ENCODE results near the gene NCOA7.

DNA sequence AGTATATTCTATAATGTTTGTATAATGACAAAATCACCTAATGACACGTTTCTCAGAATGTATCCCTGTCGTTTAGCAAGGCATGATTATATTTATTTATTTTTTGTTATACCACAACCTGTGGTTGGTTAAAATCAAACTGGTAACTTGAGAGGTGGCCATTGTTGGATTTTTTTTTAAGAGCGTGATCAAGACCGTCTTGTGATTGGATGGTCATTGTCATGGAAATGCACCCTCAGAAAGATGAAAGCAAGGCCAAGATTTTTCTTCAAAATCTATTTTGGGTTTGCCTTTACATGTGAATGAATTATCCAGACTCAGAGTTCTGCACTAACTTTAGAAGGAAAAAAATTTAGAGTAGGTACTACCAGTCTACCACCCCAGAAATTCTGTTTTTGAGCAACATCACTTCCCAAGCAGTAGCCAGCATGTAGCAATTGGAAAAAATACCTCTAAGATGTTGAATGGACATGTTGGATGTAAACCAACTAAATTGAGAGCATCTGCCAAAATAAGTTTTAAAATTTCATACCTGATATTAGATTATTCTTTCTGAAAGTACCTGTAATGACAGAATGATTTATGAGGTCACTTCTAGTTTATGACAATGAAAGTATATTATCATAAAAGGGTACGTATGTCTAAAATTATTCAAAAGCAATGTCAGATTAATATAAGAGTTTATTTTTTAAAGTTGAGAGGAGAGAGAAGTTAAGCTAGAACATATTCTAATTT, 50.8 kb downstream of the NCOA7 start:
- TF ChIP-seq, protein P1, sequence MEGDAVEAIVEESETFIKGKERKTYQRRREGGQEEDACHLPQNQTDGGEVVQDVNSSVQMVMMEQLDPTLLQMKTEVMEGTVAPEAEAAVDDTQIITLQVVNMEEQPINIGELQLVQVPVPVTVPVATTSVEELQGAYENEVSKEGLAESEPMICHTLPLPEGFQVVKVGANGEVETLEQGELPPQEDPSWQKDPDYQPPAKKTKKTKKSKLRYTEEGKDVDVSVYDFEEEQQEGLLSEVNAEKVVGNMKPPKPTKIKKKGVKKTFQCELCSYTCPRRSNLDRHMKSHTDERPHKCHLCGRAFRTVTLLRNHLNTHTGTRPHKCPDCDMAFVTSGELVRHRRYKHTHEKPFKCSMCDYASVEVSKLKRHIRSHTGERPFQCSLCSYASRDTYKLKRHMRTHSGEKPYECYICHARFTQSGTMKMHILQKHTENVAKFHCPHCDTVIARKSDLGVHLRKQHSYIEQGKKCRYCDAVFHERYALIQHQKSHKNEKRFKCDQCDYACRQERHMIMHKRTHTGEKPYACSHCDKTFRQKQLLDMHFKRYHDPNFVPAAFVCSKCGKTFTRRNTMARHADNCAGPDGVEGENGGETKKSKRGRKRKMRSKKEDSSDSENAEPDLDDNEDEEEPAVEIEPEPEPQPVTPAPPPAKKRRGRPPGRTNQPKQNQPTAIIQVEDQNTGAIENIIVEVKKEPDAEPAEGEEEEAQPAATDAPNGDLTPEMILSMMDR (IDR thresholded peaks at IDR 0.05) = no peak
- TF ChIP-seq POLR2A (IDR thresholded peaks at IDR 0.05) = no peak

Measured in upper lobe of left lung (tissue), 4 donors.